DND-41 (cell line): ENCODE measurements around the gene LRP2BP.

Source experiments
- ATAC-seq: fragments of 200-7000 bp; cut with Tn5 transposase; 3 replicates; pipeline ENCODE4 v1.9.1; 2021; ENCODE audit warnings: low read depth; ENCODE audit not compliant: insufficient read depth
- DNase-seq: peaks from one replicate; pipeline ENCODE4 v3.0.0-alpha.2; 2020
- H2AFZ ChIP-seq: 2 replicates; pipeline ENCODE4 v1.6.0; 2012; ENCODE audit warnings: low read depth, low read length
- H3K27ac ChIP-seq: 2 replicates; pipeline ENCODE4 v1.5.1; 2012; ENCODE audit warnings: low read length, inconsistent platforms
- H3K27me3 ChIP-seq: fragments of 200-600 bp; sonication (generic); 2 replicates; pipeline ENCODE4 v1.6.0; 2012; ENCODE audit warnings: low read length, mild to moderate bottlenecking, inconsistent platforms; ENCODE audit not compliant: insufficient read depth, poor library complexity
- H3K36me3 ChIP-seq: 2 replicates; pipeline ENCODE4 v1.5.1; 2012; ENCODE audit warnings: low read length, inconsistent platforms; ENCODE audit not compliant: insufficient read depth
- H3K4me1 ChIP-seq: 2 replicates; pipeline ENCODE4 v1.5.1; 2012; ENCODE audit warnings: mild to moderate bottlenecking, low read length; ENCODE audit not compliant: insufficient read depth
- H3K4me2 ChIP-seq: 2 replicates; pipeline ENCODE4 v1.6.0; 2012; ENCODE audit warnings: mild to moderate bottlenecking, moderate library complexity, low read length, inconsistent platforms; ENCODE audit not compliant: insufficient read depth
- H3K4me3 ChIP-seq, 2 experiments: fragments of 200-600 bp in 1 of 2; shearing (Covaris generic) in 1 of 2; 2 replicates each; pipeline ENCODE4 v1.5.1; 2012 to 2016; ENCODE audit warnings: inconsistent platforms in 2 of 2, low read length in 2 of 2, mild to moderate bottlenecking in 2 of 2, low read depth in 1 of 2, moderate library complexity in 1 of 2
- H3K79me2 ChIP-seq: 2 replicates; pipeline ENCODE4 v1.6.0; 2012; ENCODE audit warnings: low read length, inconsistent platforms; ENCODE audit not compliant: insufficient read depth
- H3K9ac ChIP-seq: 2 replicates; pipeline ENCODE4 v1.6.0; 2012; ENCODE audit warnings: low read depth, mild to moderate bottlenecking, inconsistent platforms, low read length, moderate library complexity
- H3K9me3 ChIP-seq: 2 replicates; pipeline ENCODE4 v1.5.1; 2012; ENCODE audit warnings: low read length, moderate library complexity, mild to moderate bottlenecking, inconsistent platforms; ENCODE audit not compliant: insufficient read depth, severe bottlenecking
- H4K20me1 ChIP-seq: 2 replicates; pipeline ENCODE4 v1.6.0; 2012; ENCODE audit warnings: low read length; ENCODE audit not compliant: insufficient read depth
- EZH2 ChIP-seq: IDR thresholded peaks from 3 replicates; pipeline ENCODE4 v1.6.1; 2012; ENCODE audit warnings: borderline replicate concordance, low read depth, mild to moderate bottlenecking, moderate library complexity, low read length, inconsistent platforms; ENCODE audit not compliant: severe bottlenecking
- TF ChIP-seq, protein P1 (sequence below): IDR thresholded peaks from 2 replicates; pipeline ENCODE4 v1.5.1; 2012; ENCODE audit warnings: borderline replicate concordance, low read length, moderate library complexity, mild to moderate bottlenecking; ENCODE audit not compliant: poor library complexity, severe bottlenecking; ENCODE audit errors: extremely low read depth

Gene LRP2BP

DNA sequence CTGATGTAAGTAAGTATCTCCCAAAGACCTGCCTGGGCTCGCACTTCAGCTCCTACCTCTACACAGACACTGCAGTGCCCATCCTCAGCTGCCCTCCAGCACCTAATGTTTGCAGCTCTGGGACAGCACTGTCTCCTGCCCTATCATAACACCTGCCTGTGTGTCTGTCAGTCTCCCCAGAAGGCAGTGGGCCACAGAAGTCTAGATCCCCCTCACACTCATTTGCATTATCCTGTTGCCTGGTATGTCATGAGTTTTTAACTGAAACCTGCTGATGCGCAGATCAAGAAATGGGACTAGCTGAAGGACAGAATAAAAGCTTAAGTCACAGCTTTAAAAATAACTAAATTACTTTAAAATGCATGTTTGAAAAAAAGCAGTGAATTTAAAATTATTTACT, 43.0 kb downstream of the LRP2BP start:
- TF ChIP-seq, protein P1, sequence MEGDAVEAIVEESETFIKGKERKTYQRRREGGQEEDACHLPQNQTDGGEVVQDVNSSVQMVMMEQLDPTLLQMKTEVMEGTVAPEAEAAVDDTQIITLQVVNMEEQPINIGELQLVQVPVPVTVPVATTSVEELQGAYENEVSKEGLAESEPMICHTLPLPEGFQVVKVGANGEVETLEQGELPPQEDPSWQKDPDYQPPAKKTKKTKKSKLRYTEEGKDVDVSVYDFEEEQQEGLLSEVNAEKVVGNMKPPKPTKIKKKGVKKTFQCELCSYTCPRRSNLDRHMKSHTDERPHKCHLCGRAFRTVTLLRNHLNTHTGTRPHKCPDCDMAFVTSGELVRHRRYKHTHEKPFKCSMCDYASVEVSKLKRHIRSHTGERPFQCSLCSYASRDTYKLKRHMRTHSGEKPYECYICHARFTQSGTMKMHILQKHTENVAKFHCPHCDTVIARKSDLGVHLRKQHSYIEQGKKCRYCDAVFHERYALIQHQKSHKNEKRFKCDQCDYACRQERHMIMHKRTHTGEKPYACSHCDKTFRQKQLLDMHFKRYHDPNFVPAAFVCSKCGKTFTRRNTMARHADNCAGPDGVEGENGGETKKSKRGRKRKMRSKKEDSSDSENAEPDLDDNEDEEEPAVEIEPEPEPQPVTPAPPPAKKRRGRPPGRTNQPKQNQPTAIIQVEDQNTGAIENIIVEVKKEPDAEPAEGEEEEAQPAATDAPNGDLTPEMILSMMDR: no peak
- no peak for TF ChIP-seq EZH2
- DNase-seq (no peak), ATAC-seq (no peak)
- Histone ChIP-seq H3K9ac (no peak overlapping the region), H3K4me3 (no peak overlapping the region), H3K4me2 (no peak overlapping the region), H3K27ac (no peak overlapping the region), H3K36me3 (no peaks in the 10 kb centered on the region), H2AFZ (no peak overlapping the region), H3K79me2 (no peaks in the 10 kb centered on the region), H4K20me1 (no peaks in the 10 kb centered on the region), H3K9me3 (no peaks in the 10 kb centered on the region), H3K4me1 (no peaks in the 10 kb centered on the region), H3K27me3 (peaks cover 8% of the 10 kb centered on the region)

DNA sequence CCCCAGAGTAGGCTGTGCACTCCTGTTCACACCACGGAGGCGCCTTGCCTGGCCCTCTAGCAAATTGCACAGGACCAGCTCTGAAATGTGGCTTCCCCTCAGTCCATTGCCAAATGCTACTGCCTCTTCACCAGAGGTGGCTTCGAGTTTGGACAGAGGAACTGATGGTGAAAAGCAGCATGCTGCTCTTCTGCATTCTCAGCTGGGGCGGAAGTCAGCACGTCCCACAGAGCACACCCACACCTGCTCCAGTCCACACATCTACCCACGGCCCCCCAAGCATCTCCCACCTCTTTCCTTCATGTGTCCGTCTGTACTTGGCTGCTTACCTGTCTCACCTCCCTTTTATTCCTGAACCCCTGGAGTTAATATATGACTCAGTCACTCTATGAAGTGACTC, 43.5 kb downstream of the LRP2BP start:
- Histone ChIP-seq H3K4me1 (no peaks in the 10 kb centered on the region), H3K27ac (no peak overlapping the region), H2AFZ (no peak overlapping the region), H3K36me3 (no peaks in the 10 kb centered on the region), H3K27me3 (peaks cover 8% of the 10 kb centered on the region), H3K9ac (no peak overlapping the region), H3K9me3 (no peaks in the 10 kb centered on the region), H3K79me2 (no peaks in the 10 kb centered on the region), H3K4me2 (no peak overlapping the region), H4K20me1 (no peaks in the 10 kb centered on the region), H3K4me3 (no peak overlapping the region)
- TF ChIP-seq EZH2: no peak
- TF ChIP-seq, protein P1: no peak
- ATAC-seq (no peak), DNase-seq (no peak)

DNA sequence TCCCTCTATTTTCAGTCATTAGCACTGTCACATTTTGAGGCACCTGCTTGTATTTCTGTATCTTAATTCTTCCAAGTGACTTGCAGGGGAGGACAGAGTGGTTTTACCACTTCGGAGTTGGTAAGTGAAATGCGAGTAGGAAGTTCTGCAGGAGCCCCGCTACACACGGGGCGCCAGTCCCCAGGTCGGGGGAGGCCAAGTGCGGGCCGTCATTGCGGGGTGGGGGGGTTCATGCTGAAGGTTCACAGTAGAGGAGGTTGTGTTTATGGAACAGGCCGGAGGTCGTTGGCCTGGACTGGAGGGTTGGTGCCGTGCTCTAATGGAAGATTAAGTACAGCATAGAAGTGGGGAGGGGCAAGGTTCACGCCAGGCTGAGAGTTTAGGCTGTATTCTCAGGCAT, 44.0 kb downstream of the LRP2BP start:
- ATAC-seq: no peak
- H3K4me3 ChIP-seq: no peak overlapping the region
- no peaks in the 10 kb centered on the region for H3K36me3 ChIP-seq
- H3K9ac ChIP-seq: no peak overlapping the region
- TF ChIP-seq EZH2: no peak
- TF ChIP-seq, protein P1: no peak
- H3K9me3 ChIP-seq: no peaks in the 10 kb centered on the region
- no peak overlapping the region for H3K27ac ChIP-seq
- H3K79me2 ChIP-seq: no peaks in the 10 kb centered on the region
- no peak overlapping the region for H3K4me2 ChIP-seq
- no peak for DNase-seq
- H3K27me3 ChIP-seq: peaks cover 8% of the 10 kb centered on the region
- H3K4me1 ChIP-seq: no peaks in the 10 kb centered on the region
- no peaks in the 10 kb centered on the region for H4K20me1 ChIP-seq
- no peak overlapping the region for H2AFZ ChIP-seq
